Astrocyte (in vitro differentiated cells and primary cell): ENCODE data around the gene LRRC3.

ENCODE experiments used
- EZH2 ChIP-seq: IDR thresholded peaks from 2 replicates; pipeline ENCODE4 v1.6.1; 2012; ENCODE audit warnings: mild to moderate bottlenecking, low read length, inconsistent platforms; ENCODE audit not compliant: insufficient read depth
- TF ChIP-seq, protein P1 (sequence below): IDR thresholded peaks from 2 replicates; pipeline ENCODE4 v1.5.1; 2011; ENCODE audit warnings: low read depth, mild to moderate bottlenecking, inconsistent platforms, low read length, moderate library complexity; ENCODE audit not compliant: insufficient read depth

DNA sequence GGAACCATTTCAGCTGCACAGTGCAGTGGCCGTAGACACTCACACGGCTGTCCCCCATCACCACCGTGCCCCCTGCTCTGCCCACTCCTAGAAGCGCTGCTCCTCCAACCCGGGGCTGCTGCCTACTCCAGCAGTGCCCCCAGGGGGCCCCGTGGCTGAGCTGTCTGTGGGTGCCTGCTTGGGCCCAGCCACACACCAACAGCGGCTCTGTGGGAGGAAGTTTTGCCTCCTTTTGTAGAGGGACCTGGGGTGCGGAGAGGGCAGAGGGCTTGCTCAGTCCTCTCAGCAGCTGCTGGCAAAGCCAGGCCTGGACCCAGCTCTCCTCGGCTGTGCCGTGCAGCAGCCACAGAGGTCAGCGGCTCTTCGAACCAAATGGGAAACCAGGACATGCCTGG lies 11.4 kb upstream of the LRRC3 start:
- TF ChIP-seq, protein P1, sequence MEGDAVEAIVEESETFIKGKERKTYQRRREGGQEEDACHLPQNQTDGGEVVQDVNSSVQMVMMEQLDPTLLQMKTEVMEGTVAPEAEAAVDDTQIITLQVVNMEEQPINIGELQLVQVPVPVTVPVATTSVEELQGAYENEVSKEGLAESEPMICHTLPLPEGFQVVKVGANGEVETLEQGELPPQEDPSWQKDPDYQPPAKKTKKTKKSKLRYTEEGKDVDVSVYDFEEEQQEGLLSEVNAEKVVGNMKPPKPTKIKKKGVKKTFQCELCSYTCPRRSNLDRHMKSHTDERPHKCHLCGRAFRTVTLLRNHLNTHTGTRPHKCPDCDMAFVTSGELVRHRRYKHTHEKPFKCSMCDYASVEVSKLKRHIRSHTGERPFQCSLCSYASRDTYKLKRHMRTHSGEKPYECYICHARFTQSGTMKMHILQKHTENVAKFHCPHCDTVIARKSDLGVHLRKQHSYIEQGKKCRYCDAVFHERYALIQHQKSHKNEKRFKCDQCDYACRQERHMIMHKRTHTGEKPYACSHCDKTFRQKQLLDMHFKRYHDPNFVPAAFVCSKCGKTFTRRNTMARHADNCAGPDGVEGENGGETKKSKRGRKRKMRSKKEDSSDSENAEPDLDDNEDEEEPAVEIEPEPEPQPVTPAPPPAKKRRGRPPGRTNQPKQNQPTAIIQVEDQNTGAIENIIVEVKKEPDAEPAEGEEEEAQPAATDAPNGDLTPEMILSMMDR: no peak
- no peak for TF ChIP-seq EZH2
